ENCODE data around the gene ELAVL2. TPM values are rescaled to one million over a fixed set of nuclear protein-coding genes. Genes with fewer than 3 reads are reported as not detected.

ELAVL2 gene
- total RNA-seq, result not detected
- long read RNA-seq, result 0 reads

DNA sequence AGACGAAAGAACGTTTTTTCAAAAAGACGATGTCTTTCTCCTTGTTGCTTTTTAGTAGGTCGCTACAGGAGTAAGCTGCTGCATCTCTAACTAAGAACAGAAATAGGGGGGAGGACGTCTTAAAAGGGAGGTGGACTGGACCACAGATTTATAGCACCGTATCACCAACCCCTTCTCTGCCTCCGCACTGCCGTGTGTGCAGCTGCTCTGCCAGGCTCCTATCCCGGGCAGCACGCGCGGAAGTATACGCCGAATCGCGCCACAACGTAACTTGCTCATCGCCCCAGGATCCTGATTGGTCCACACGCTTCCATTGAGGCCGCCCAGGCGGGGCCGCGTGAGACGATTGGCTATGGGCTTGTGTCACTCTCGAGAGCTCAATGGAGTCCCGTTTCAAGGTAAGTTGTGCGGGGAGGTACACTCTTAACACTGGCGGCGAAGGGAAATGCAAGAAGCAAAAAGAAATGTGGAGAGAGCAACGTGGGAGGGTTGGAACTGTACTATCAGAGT is at the start of gene ELAVL2:
ELAVL2 (minus strand) TSS at position 121 of the 510 bp plus-strand sequence. CDS start 64,006 bp downstream, outside the sequence.
- Histone ChIP-seq H3K9me3 (no peaks in the 10 kb centered on the region), H3K27ac (no peak within 1 kb of the TSS), H3K4me3 (peak within 1 kb of the TSS; percentile 42), H3K36me3 (no peaks in the 10 kb centered on the region), H3K27me3 (ENCODE audit: low read depth) (peaks cover 89% of the 10 kb centered on the region), H3K4me1 (peaks cover 22% of the 10 kb centered on the region)
- TF ChIP-seq, protein P1, sequence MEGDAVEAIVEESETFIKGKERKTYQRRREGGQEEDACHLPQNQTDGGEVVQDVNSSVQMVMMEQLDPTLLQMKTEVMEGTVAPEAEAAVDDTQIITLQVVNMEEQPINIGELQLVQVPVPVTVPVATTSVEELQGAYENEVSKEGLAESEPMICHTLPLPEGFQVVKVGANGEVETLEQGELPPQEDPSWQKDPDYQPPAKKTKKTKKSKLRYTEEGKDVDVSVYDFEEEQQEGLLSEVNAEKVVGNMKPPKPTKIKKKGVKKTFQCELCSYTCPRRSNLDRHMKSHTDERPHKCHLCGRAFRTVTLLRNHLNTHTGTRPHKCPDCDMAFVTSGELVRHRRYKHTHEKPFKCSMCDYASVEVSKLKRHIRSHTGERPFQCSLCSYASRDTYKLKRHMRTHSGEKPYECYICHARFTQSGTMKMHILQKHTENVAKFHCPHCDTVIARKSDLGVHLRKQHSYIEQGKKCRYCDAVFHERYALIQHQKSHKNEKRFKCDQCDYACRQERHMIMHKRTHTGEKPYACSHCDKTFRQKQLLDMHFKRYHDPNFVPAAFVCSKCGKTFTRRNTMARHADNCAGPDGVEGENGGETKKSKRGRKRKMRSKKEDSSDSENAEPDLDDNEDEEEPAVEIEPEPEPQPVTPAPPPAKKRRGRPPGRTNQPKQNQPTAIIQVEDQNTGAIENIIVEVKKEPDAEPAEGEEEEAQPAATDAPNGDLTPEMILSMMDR (IDR thresholded peaks at IDR 0.05), result no peak
- ATAC-seq, result peak; percentile 91 to 92
- intact Hi-C loops (cut with DNase I), result no loop called here
- peak; percentile 83 for DNase-seq

DNA sequence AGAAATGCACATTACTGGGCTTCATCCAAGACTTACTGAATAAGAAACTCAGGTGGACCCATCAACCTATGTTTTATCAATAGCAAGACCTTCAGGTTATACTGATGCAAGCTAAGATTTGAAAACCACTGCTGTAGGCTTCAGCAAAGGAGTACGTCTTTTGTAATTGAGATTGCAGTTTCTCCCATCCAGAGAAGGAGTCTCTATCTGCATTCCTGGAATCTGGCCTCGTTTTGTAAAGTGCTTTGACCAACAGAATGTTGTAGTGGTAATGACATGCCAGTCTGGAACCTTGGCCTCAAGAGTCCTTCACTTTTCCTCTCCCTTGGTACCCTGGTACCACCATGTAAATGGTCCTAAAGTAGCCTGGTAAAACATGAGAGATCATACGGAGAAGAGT is 32.2 kb upstream of the ELAVL2 start:
- H3K27me3 ChIP-seq (ENCODE audit: low read depth), result no peaks in the 10 kb centered on the region
- H3K9me3 ChIP-seq, result no peaks in the 10 kb centered on the region
- DNase-seq, result no peak
- no peak overlapping the region for H3K4me3 ChIP-seq
- H3K36me3 ChIP-seq, result no peaks in the 10 kb centered on the region
- intact Hi-C loops (cut with DNase I), result no loop called here
- TF ChIP-seq, protein P1 (IDR thresholded peaks at IDR 0.05), result no peak
- no peak overlapping the region for H3K27ac ChIP-seq
- no peaks in the 10 kb centered on the region for H3K4me1 ChIP-seq
- ATAC-seq, result no peak

DNA sequence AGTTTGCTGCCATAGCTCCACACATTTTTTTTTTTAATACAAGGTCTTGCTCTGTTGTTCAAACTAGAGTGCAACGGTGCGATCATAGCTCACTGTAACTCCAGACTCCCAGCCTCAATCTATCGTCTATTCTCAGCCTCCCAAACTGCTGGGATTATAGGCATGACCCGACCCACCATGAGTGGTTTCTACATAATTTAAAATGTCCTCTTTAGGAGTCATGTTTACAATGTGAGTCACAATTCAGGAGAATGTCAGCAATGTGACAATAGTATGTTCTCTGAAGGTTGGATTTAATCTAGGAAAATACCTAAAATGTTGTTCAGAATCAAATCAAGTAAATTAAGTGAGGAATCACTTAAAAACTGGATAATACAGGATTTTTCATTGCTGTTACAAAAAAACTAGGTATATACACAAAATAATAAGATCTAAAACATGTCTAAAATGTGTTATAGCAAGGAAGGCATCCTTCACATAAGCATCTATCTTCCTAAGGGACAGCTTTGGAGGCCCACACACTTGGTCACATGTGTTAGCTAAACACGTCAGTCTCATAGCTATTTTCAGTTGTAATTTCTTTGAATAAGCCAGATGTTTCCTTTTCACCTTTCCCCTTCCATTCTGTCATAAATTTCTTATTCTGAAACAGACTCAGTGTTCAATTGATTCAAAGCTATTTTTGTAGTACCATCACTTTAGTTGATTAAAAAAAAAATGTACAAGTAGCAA is 30.0 kb upstream of the ELAVL2 start:
- Histone ChIP-seq H3K27ac (no peak overlapping the region), H3K4me1 (peaks cover 4% of the 10 kb centered on the region), H3K27me3 (ENCODE audit: low read depth) (peaks cover 16% of the 10 kb centered on the region), H3K36me3 (no peaks in the 10 kb centered on the region), H3K9me3 (no peaks in the 10 kb centered on the region), H3K4me3 (no peak overlapping the region)
- DNase-seq (no peak), ATAC-seq (no peak)
- TF ChIP-seq, protein P1 (IDR thresholded peaks at IDR 0.05), result no peak
- intact Hi-C loops (cut with DNase I), result no loop called here

DNA sequence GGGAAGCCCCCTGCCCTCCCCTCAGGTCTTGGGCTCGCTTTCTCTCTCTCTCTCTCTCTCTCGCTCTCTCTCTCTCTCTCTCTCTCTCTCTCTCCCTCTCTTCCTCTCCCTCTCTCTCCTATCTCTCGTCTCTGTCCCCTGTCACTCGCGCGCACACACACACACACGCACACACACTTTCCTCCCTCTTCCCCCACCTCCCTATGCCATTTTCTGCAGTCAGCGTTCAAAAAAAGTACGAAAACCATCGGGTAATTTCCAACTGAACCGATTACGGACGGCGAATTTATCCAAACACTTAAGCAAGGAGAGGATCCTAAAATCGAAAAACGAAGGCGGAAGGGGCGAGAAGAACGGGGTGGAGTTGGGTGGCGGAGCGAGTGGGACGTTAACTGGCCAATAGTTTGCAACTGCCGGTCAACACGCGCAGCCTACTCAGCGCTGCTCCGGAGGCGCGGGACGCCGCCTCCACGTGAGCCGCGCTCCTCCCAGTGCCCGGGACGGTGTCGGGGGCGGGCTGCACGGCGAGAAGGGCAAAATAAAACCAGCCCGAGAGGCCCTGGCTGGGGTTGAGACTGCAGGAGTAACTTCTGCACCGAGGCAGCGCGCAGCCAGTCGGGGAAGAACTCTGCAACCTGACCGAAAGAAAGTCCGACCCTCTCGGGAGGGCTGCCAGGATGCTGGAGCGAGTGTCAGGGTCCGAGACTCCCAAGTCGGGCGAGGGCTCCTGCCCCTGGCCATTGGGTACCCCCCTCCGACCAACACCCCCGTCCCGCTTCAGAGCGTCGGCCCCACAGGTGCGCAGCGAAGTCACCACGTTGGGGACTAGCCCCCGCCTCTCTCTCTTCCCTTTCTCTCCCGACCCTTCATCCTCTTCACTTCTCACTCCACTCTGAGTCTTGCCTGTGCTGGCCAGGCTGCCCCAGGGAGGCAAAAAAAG is 24.9 kb upstream of the ELAVL2 start:
- DNase-seq (peak; percentile 42), ATAC-seq (peak; percentile 78 to 88)
- Histone ChIP-seq H3K27me3 (ENCODE audit: low read depth) (peaks cover 28% of the 10 kb centered on the region), H3K4me1 (peaks cover 5% of the 10 kb centered on the region), H3K36me3 (no peaks in the 10 kb centered on the region), H3K9me3 (no peaks in the 10 kb centered on the region), H3K27ac (no peak overlapping the region), H3K4me3 (peak overlapping the region; percentile 45)
- TF ChIP-seq, protein P1 (IDR thresholded peaks at IDR 0.05), result no peak
- intact Hi-C loops (cut with DNase I), result no loop called here

DNA sequence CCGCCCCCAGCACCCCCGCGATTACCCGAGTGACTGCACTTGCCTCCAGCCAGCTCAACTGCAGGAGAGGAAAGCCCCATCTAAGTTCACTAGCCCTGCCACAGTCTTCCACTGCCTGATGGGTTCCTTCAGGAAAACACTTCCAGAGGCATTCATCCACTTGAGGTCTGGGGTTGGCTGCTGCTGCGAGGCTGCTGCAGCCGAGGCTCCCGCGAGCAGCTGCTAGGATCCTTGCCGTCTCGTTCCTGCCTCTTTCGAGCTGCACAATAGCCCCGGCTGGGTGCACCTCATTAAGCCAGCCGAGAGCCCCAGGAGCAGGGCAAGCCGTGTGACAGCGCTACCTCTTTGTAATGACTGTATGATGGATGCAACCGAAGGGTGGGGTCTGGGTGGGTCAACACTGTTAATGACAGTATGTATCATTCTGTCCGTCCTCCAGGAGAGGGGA is 24.2 kb upstream of the ELAVL2 start:
- TF ChIP-seq, protein P1 (IDR thresholded peaks at IDR 0.05), result no peak
- H3K36me3 ChIP-seq, result no peaks in the 10 kb centered on the region
- peaks cover 28% of the 10 kb centered on the region for H3K27me3 ChIP-seq (ENCODE audit: low read depth)
- no peak overlapping the region for H3K4me3 ChIP-seq
- peak; percentile 34 to 50 for ATAC-seq
- H3K9me3 ChIP-seq, result no peaks in the 10 kb centered on the region
- no peak overlapping the region for H3K27ac ChIP-seq
- peaks cover 5% of the 10 kb centered on the region for H3K4me1 ChIP-seq
- DNase-seq, result no peak
- intact Hi-C loops (cut with DNase I), result no loop called here
